NCI-H1105 treated with DMSO at 0.1 percent for 48 hours (cell line): ENCODE measurements around the gene MRPL12.

Source experiments
- DNase-seq: peaks from one replicate; lab custom pipeline; 2025; lab: John Stamatoyannopoulos, UW

Gene MRPL12

DNA sequence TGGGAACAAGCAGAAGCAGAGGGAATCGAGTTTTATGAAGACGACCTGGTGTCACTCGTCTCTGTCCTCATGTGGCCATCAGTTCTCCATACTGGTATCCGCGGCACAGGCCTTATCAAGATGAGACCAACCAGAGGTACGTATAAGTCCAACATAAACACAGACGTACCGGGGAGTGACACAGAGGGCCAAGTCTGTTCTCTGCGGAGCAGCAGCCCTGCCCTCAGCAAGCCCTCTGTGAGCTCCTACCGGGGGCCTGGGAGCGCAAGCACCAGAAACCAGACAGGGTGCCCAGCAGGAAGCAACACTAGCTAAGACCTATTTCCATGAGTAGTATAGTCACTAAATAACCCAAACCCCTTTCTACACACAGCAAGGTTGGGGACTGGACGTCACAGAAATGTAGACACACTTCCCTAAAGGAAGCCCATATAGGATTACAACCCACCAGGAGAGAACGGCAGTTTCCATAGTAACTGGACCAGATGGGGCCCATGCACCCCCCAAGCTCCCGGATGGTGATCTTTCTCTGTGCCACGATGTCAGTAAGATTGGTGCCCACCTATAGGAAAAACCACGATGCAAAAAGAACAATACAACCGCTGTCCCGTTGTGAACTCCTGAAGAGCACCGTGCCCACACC, 20.5 kb upstream of the MRPL12 start:
- no peak for DNase-seq

- no peak for DNase-seq
Observed at GRCh38 chr17:81683208-81683583, 20.0 kb upstream of the MRPL12 start.

DNA sequence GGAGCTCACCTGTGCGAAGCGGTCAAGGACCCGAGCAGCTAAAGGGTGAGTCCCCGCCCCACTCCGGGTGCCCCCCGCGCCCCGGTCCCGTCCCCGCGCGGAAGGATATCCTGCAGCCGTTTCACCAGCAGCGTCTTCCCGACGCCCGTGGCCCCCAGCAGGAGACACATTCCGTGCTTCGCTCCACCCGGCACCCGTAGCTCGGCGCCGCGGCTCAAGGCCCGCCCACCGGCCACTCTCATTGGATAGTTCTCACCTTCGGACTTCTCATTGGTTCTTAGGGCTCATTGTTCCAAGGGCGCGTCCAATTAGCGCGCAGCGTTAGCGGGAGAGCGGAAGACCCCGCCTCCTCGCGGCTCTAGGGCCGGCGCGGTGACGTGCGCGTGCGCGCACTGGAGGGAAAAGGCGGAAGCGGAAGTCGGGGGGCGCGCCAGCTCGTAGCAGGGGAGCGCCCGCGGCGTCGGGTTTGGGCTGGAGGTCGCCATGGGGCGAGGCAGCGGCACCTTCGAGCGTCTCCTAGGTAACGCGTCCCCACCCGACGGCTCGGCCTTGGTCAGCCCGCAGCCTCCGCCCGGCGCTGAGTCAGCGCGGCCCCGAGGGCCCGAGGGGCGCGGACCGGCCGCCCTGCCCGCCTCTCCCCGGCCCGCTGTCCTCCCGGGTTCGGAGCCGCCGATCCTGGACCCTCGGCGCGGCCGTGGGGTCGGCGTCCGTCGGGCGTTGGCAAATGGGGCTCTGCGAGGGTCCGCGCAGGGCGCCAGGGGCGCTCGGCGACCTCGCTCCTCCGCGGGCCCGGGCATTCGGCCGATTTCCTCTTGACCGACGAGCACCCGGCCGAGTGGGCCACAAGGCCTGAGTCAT, 19.4 kb upstream of the MRPL12 start, which contains the start of the genes ARL16 and HGS:
TSS of gene ARL16 (minus strand) at position 214 of the 858 bp plus-strand sequence. CDS start at position 170, 44 bp downstream.
TSS of gene HGS (plus strand) at position 428 of the 858 bp plus-strand sequence. CDS start at position 484, 56 bp downstream.
- DNase-seq = peak; percentile 95

DNA sequence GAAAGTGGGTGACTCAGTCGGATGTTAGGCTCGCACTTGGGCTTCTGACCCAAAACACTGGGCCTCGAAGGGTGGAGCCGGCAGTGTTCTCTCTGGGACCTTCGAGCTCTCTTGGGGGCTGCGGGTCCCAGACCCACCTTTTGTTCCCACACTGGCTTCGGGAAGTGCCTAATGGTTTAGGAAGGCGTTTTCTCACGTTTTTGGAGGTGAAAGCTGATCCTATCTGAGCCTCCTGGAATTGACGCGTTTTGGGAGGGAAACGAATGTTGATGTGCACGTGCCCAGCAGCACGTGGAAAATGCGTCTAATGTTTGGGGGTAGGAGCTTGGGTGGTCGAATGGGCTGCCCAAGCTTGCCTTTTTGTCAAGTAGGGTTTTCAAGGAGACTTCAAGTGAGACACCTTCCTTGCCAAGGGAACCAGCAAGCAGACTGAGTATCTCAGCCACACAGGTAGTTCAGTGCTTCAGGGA, 18.7 kb upstream of the MRPL12 start:
- DNase-seq = no peak

DNA sequence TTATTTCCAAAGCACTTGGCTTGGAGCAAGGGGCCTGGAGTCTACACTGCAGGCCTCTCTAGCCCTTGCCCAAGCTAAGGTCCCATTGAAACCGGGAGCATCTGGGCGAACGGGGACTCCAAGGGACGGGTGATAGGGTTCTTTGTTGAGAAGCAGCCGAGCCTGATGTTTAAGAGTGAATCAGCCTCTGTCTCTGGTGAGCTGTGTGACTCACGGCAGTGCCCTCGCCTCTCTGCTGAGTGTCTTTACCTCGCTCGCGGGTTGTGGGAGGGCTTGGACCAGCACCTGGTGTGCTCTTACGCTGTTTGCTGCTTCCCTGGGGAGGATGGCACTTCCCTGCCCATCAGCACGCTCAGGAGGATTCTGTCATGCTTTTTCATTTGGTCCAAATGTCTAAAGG, 18.1 kb upstream of the MRPL12 start:
- DNase-seq = no peak

- no peak for DNase-seq
Observed at GRCh38 chr17:81686614-81687013, 16.6 kb upstream of the MRPL12 start.

DNA sequence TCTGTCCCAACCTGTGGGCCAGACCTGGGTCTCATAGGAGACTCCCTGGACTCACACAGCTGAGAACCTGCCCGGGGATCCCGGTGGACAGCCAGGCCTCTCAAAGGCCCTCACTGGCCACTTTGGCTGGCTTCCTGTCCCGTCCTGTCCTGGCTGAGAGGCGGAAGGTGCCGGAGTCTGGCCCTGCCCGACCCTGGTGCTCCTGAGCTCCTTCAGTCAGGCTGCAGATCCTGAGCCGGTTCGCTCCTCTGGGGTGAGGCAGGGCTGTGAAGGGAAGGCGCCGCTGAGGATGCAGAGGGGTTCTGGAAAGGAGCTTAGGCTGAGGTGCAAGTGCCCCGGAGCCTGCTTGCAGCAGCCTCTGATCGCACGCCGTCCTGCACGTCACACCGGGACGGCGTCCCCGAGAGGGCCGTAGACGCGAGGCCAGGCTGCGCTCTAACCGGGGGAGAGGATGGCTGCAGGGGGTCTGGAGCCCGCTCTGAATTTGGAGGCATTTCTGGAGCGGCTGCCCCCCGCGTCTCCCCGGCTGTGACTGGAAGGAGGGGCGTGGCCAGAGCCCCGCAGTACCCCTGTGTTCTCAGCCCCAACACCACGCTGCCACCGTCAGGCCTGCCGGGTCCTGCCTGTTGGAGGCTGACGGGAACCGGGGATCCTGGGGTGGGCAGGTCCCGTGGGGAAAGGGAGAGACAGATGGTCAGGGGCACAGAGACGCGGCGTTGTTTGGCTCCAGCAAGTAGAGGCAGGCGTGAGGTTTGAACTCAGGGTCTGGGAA, 15.2 kb upstream of the MRPL12 start:
- DNase-seq = no peak

DNA sequence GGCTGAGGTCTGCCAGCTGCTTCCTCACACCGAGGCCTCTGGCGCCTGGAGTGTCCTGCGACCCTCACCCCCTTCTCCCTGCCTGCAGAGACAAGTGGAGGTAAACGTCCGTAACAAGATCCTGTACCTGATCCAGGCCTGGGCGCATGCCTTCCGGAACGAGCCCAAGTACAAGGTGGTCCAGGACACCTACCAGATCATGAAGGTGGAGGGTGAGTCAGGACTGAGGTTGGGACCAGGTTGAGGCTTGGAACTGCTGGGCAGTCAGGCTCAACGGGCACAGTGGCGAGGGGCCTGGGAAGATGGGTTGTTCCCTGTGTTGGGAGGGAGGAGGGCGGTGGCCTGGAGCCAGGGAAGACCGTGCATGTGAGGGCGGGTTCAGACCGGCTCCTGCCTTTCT, 14.6 kb upstream of the MRPL12 start:
- DNase-seq = no peak

GRCh38 chr17:81690066-81690465, 13.1 kb upstream of the MRPL12 start:
- no peak for DNase-seq

- no peak for DNase-seq
Observed at GRCh38 chr17:81690549-81690948, 12.6 kb upstream of the MRPL12 start.

- no peak for DNase-seq
Observed at GRCh38 chr17:81691196-81691595, 12.0 kb upstream of the MRPL12 start.

DNA sequence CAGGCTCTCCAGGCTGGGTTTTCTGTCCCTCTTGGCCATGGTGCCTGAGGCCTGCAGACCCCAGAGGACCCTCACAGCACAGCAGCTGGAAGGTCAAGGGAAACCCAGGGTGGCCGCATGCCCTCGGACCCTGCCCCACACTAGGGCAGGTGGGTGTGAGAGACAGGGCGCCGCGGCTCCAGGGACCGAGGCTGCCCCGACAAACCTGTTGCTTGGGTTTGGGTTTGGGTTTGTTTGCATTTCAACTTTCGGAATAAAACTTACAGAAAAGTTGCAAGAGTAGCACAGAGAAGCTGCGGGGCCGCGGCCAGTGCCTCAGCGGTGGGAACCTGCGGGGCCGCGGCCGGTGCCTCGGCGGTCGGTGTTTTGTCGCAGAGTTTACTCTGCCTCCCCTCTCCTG, 11.6 kb upstream of the MRPL12 start:
- DNase-seq = no peak

DNA sequence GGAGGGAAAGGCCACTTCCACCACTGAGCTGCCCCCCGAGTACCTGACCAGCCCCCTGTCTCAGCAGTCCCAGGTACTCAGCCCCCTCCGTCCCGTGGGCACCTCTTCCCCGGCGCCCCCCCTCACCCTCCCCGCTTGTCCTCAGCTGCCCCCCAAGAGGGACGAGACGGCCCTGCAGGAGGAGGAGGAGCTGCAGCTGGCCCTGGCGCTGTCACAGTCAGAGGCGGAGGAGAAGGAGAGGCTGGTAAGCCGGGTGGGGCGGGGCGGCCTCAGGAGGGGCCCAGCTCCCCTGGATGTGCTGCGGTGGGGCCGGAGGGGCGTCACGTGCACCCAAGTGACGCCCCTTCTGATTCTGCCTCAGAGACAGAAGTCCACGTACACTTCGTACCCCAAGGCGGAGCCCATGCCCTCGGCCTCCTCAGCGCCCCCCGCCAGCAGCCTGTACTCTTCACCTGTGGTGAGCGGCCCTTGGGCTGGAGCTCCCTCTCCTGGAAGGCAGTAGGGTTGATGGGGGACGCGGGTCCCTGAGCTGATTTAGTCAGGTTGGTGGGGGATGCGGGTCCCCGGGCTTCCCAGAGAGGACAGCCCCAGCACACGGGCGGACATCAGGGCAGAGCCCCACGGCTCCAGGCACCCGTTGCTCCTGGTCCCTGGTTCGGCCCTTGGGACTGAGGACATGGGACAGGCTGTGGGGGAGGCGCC, 9.5 kb upstream of the MRPL12 start:
- no peak for DNase-seq

GRCh38 chr17:81694810-81695209, 8.4 kb upstream of the MRPL12 start:
- DNase-seq = no peak

DNA sequence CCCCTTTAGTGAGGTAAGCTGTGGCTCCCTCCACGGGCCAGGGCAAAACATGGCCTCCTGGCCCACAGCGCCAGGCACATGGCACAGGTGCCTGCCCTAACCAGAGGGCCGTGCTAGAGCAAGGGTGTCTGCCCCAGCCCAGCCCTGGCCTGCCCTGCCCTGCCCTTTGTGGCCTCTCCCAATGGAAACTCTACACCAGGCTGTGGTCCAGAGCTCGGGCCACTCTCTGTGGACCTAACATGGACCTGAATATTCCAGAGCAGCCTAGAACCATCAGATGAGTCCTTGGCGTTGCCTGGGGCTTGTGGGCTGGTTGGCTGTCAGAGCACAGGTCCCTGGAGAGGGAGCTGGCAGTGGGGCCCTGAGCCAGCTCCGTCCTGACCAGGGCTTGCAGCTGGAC, 8.0 kb upstream of the MRPL12 start:
- DNase-seq = no peak

DNA sequence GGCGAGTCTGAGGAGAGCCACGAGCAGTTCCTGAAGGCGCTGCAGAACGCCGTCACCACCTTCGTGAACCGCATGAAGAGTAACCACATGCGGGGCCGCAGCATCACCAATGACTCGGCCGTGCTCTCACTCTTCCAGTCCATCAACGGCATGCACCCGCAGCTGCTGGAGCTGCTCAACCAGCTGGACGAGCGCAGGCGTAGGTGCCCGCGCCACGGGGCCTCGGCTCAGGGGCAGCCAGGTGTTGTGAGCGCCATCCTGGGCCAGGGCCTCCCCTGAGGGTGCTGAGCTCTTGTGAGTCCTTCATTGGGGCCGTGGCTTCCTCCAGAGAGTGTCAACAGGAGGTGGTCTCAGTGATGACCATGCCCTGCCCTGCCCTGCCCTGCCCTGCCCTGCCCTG, 7.4 kb upstream of the MRPL12 start:
- no peak for DNase-seq

DNA sequence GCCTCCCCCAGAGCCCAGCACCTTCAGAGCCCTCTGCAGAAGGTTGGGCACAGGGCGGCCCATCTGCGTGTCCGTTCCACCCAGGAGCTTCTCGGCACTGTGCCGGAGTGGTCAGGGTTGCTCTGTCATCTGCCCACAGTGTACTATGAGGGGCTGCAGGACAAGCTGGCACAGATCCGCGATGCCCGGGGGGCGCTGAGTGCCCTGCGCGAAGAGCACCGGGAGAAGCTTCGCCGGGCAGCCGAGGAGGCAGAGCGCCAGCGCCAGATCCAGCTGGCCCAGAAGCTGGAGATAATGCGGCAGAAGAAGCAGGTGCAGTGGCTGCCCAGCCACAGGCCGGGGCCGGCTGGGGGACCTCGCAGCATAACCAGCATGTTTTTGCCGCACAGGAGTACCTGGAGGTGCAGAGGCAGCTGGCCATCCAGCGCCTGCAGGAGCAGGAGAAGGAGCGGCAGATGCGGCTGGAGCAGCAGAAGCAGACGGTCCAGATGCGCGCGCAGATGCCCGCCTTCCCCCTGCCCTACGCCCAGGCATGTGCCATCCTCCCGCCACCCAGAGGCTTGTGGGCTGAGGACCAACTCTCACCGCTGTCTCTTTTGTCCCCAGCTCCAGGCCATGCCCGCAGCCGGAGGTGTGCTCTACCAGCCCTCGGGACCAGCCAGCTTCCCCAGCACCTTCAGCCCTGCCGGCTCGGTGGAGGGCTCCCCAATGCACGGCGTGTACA, 6.8 kb upstream of the MRPL12 start:
- no peak for DNase-seq

- no peak for DNase-seq
Observed at GRCh38 chr17:81697261-81698044, 5.7 kb upstream of the MRPL12 start.

DNA sequence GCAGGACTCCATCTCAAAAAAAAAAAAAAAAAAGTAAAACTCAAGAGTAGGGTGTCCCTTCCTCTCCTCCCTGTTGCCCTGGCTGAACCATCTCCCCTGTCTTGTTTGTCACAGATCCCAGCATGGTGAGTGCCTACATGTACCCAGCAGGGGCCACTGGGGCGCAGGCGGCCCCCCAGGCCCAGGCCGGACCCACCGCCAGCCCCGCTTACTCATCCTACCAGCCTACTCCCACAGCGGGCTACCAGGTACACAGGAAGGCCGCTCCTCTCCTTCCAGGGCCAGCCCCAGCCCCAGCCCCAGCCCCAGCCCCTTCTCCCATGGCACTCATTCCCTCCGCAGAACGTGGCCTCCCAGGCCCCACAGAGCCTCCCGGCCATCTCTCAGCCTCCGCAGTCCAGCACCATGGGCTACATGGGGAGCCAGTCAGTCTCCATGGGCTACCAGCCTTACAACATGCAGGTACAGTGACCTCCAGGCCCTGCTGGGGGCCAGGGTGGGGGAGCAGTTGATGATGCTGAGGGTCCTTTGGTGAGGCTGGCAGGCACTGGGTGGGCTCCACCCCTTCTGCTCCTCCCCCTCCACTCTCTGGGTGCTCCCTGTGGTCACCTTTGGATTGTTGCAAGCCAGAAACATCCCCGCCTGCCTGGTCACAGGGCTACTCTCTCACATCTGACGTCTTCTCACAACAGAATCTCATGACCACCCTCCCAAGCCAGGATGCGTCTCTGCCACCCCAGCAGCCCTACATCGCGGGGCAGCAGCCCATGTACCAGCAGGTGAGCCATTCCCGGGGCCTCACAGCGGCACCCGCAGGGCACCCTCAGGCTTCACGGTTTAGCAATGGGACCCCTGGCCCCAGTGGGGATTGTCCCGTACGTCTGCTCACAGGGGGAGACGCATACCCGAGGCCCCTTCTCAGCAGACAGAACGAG, 2.5 kb upstream of the MRPL12 start:
- no peak for DNase-seq
